ENCODE measurements around the gene ZNF827.
A peak's percentile ranks its signal among the peaks of the same experiment; 100 is the strongest.

The ZNF827 gene

DNA sequence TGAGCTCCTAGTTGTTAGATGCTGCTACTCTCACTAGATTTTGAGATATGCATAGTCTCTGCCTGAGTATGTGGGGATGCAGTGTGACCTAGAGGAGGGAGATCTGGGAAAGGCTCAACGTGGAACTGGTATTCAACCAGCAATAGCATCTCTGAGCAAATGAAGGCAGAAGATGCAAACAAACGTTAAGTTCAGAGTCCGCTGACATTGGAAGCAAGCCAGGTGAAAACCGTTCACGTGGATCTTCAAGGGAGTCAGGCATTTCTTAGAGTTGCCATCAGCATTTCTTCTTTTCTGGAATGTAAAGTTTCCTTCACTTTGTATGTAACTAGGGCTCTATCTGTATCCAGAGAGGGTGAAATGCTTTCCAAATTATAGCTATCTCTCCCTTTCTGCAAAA is 198.8 kb downstream of the ZNF827 start:
- no peak for DNase-seq (ENCODE audit: low spot score)
- TF ChIP-seq, protein P1, sequence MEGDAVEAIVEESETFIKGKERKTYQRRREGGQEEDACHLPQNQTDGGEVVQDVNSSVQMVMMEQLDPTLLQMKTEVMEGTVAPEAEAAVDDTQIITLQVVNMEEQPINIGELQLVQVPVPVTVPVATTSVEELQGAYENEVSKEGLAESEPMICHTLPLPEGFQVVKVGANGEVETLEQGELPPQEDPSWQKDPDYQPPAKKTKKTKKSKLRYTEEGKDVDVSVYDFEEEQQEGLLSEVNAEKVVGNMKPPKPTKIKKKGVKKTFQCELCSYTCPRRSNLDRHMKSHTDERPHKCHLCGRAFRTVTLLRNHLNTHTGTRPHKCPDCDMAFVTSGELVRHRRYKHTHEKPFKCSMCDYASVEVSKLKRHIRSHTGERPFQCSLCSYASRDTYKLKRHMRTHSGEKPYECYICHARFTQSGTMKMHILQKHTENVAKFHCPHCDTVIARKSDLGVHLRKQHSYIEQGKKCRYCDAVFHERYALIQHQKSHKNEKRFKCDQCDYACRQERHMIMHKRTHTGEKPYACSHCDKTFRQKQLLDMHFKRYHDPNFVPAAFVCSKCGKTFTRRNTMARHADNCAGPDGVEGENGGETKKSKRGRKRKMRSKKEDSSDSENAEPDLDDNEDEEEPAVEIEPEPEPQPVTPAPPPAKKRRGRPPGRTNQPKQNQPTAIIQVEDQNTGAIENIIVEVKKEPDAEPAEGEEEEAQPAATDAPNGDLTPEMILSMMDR (IDR thresholded peaks at IDR 0.05; ENCODE audit: extremely low read depth, missing control alignments) = no peak

DNA sequence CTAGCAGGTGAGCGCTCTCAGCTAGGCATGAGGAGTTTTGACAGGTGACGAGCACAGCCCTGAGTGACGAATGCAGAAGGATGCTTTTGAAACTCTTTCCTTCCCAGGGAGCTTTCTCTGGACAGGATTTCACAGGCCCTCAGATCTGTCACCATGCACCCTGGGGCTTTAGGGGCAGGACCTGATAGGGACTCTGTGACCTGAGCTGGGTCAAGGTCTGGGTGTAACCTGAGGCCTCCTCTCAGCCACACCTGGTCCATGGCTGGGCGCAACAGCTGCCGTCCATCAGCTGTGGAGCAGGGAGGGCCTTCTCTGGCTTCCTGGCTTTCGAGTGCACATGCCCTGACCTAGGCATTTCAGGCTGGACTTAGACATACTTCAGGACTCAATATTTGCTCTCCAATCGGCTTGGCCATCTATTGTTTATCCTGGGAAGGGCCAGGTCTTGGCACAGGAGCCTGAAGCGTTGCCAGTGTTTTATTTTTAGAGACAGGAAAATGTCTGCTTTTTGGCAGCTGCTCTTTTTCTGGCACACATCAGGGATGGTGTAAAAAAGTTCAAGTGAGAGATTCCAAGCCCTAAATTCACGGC is 202.3 kb downstream of the ZNF827 start:
- DNase-seq (ENCODE audit: low spot score) = no peak
- TF ChIP-seq, protein P1 (IDR thresholded peaks at IDR 0.05; ENCODE audit: extremely low read depth, missing control alignments) = no peak

DNA sequence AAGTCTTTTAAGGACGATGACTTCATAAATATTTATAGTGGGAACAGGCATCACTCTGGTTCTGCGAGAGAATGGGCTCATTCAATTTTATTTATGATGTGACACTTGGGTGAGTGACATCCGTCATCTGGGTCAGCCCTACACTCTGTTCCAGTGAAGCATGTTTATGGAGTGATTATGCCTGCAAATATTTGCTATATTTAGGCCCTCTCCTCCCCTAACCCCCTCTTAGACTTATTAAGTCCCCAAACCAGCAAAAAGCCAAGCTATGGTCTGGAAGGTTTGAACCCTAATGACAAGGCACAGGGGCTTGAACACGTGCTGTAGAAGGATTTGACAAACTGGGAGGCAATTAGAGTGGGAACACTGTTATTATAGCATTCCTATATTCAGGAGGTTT is 202.8 kb downstream of the ZNF827 start:
- TF ChIP-seq, protein P1 (IDR thresholded peaks at IDR 0.05; ENCODE audit: extremely low read depth, missing control alignments) = no peak
- DNase-seq (ENCODE audit: low spot score) = no peak

DNA sequence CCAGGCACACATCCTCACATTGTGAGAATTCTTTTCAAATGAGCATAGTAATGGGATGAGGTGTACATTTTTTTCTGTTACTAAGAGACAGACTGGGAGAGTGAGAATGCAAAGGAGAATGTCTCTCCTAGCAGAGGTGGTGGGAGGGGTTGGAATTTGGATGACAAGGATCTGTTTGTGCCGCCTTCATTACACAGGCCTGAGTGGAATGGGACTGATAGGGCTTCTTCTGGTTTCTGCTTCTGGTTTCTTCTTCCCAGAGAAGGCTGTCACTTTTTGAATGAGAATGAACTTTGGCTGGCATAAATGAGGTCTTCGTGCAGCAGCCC is 203.3 kb downstream of the ZNF827 start:
- TF ChIP-seq, protein P1 (IDR thresholded peaks at IDR 0.05; ENCODE audit: extremely low read depth, missing control alignments) = no peak
- no peak for DNase-seq (ENCODE audit: low spot score)

DNA sequence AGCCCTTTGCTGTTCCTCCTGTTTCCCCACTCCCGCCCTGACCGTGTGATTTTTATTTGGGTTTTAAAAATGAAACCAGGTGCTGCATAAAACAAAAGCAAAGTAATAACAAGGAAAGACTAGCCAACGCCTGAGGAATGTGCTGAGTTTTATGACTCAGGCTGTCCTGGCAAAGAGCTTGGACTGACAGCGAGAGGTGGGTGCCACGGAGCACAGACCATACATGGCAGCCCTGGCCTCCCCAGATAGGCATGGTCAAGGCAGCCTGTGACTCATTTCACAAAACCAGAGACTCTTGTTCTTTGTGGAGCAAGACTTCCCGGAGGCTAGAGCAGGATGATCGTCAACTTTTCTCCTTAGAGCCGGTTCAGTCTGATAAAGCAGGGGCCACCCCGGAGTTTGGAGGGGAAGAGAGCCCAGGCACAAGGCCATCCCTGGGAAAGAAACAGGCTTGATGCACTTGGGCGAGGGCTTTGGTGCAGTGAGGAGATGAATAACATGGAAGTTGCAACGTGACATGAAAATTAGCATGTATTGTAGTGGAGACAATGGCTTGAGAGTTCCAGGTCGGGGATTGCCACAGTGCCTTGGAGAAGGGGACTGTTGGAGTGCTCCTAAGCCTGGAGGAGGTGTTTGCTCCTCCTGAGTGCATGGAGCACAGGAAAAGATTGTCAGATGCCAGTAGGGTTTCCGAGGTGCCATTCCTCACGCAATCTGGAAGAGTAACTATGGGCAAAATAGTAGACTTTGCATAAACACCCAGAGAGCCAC is 203.9 kb downstream of the ZNF827 start:
- DNase-seq (ENCODE audit: low spot score) = peak; percentile 49
- TF ChIP-seq, protein P1 (IDR thresholded peaks at IDR 0.05; ENCODE audit: extremely low read depth, missing control alignments) = no peak

DNA sequence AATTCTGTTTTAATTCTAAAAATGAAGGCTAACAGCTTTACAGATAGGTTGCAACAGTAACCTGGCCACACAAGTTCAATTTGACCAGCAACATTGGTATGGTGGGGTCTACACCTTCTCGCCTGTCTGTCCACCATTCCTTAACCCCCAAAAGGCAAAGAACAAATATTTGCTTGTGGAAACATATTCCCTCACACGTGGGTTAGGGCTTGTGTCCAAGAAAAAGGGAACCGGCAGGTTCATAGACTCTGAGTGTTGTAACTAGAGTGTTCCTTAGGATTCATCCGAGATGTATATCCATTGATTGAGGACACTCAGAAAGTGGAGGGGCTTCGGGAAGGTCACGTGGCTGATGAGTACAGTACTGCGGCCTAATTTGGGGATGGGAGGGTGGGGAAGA is 204.6 kb downstream of the ZNF827 start:
- no peak for DNase-seq (ENCODE audit: low spot score)
- TF ChIP-seq, protein P1 (IDR thresholded peaks at IDR 0.05; ENCODE audit: extremely low read depth, missing control alignments) = no peak
